C4-2B (cell line): ENCODE measurements around the gene DNAH2.

ENCODE experiments used
- ZFX ChIP-seq: fragments of 450-650 bp; IDR thresholded peaks from 2 replicates; pipeline ENCODE4 v1.6.1; 2017
- TF ChIP-seq, protein P1 (sequence below): fragments of 450-650 bp; conservative IDR thresholded peaks from 2 replicates; pipeline ENCODE4 v1.5.1; 2017; ENCODE audit warnings: mild to moderate bottlenecking

DNA sequence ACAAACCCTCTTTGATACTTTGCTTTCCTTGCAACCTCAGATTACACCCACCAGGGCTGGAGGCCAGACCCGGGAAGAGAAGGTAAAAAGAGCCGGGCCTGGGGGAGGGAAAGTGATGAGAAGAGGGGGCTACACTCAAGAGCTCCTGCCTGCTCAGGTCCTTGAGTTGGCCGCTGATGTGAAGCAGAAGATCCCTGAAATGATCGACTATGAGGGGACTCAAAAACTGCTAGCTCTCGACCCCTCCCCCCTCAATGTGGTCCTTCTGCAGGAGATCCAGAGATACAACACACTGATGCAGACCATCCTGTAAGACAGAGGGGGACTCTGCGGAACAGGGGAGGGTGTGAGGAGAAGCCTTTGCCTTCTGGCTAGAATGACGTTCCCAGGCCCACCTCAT lies 113.7 kb downstream of the DNAH2 start:
- TF ChIP-seq, protein P1, sequence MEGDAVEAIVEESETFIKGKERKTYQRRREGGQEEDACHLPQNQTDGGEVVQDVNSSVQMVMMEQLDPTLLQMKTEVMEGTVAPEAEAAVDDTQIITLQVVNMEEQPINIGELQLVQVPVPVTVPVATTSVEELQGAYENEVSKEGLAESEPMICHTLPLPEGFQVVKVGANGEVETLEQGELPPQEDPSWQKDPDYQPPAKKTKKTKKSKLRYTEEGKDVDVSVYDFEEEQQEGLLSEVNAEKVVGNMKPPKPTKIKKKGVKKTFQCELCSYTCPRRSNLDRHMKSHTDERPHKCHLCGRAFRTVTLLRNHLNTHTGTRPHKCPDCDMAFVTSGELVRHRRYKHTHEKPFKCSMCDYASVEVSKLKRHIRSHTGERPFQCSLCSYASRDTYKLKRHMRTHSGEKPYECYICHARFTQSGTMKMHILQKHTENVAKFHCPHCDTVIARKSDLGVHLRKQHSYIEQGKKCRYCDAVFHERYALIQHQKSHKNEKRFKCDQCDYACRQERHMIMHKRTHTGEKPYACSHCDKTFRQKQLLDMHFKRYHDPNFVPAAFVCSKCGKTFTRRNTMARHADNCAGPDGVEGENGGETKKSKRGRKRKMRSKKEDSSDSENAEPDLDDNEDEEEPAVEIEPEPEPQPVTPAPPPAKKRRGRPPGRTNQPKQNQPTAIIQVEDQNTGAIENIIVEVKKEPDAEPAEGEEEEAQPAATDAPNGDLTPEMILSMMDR, result no peak
- TF ChIP-seq ZFX, result no peak
